Adrenal gland (tissue), 5 donors: Measurements from ENCODE around the gene LY9.

ENCODE experiments used
- POLR2A ChIP-seq, 2 donors: fragments of 450-650 bp; IDR thresholded peaks; one replicate each; pipeline ENCODE4 v1.6.1; 2017; ENCODE audit warnings: antibody characterized with exemption in 2 of 2, mild to moderate bottlenecking in 2 of 2, moderate library complexity in 1 of 2
- TF ChIP-seq, protein P1 (sequence below), 6 experiments: fragments of 450-650 bp in 4 of 6; fragments of 200-600 bp in 2 of 6; sonication (generic) in 1 of 6; IDR thresholded peaks; 1 replicate in 5 of 6; 2 replicates in 1 of 6; pipeline versions ENCODE4 v1.5.1 to v1.8.0; 2016 to 2021; ENCODE audit warnings: antibody characterized with exemption in 6 of 6, mild to moderate bottlenecking in 2 of 6, moderate library complexity in 1 of 6
- donor health status: DM: no; HTN: no; CAD: no.

- TF ChIP-seq, protein P1, sequence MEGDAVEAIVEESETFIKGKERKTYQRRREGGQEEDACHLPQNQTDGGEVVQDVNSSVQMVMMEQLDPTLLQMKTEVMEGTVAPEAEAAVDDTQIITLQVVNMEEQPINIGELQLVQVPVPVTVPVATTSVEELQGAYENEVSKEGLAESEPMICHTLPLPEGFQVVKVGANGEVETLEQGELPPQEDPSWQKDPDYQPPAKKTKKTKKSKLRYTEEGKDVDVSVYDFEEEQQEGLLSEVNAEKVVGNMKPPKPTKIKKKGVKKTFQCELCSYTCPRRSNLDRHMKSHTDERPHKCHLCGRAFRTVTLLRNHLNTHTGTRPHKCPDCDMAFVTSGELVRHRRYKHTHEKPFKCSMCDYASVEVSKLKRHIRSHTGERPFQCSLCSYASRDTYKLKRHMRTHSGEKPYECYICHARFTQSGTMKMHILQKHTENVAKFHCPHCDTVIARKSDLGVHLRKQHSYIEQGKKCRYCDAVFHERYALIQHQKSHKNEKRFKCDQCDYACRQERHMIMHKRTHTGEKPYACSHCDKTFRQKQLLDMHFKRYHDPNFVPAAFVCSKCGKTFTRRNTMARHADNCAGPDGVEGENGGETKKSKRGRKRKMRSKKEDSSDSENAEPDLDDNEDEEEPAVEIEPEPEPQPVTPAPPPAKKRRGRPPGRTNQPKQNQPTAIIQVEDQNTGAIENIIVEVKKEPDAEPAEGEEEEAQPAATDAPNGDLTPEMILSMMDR (IDR thresholded peaks at IDR 0.05), result no peak
- no peak for TF ChIP-seq POLR2A (IDR thresholded peaks at IDR 0.05)
Observed at GRCh38 chr1:160819186-160819585, 23.2 kb downstream of the LY9 start.
